Measurements from ENCODE around the gene GPR158.

GPR158 gene

GRCh38 chr10:25629333-25629732 lies 454.5 kb downstream of the GPR158 start:
- H3K36me3 ChIP-seq, result no peaks in the 10 kb centered on the region
- TF ChIP-seq CTCF (IDR thresholded peaks at IDR 0.05), result no peak
- DNase-seq, result no peak
- H3K27me3 ChIP-seq, result no peaks in the 10 kb centered on the region
- no peak overlapping the region for H3K4me3 ChIP-seq
- H3K9me3 ChIP-seq, result no peaks in the 10 kb centered on the region
- H3K27ac ChIP-seq, result no peak overlapping the region
- H3K4me1 ChIP-seq, result no peaks in the 10 kb centered on the region
- intact Hi-C loops (cut with DNase I; ENCODE audit: low total_unique reads), result no loop called here

GRCh38 chr10:25631471-25631870 lies 456.7 kb downstream of the GPR158 start:
- Histone ChIP-seq H3K27ac (no peak overlapping the region), H3K36me3 (no peaks in the 10 kb centered on the region), H3K9me3 (no peaks in the 10 kb centered on the region), H3K4me1 (no peaks in the 10 kb centered on the region), H3K27me3 (no peaks in the 10 kb centered on the region), H3K4me3 (no peak overlapping the region)
- no peak for DNase-seq
- no peak for TF ChIP-seq CTCF (IDR thresholded peaks at IDR 0.05)
- intact Hi-C loops (cut with DNase I; ENCODE audit: low total_unique reads), result no loop called here

DNA sequence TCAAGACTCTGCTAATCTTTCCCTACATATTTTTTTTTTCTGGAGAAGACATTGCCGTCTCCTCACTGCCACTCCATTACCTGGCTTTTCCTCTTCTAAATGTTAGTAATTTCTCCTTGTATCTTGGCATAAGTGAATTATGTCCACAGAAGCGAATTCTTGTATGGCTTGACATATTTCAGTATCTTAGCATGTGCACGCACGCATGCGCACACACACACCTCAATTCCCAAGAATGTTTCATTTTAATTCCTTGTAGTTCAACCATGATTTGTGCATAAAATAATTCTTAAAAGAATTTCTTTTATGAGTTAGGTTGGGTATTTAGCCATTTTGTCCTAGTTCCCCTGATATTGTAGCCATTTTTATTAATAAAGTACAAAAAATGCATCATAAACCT lies 458.0 kb downstream of the GPR158 start:
- TF ChIP-seq CTCF (IDR thresholded peaks at IDR 0.05), result no peak
- H3K9me3 ChIP-seq, result no peaks in the 10 kb centered on the region
- intact Hi-C loops (cut with DNase I; ENCODE audit: low total_unique reads), result no loop called here
- H3K27ac ChIP-seq, result no peak overlapping the region
- no peak for DNase-seq
- H3K4me1 ChIP-seq, result no peaks in the 10 kb centered on the region
- no peaks in the 10 kb centered on the region for H3K27me3 ChIP-seq
- H3K4me3 ChIP-seq, result no peak overlapping the region
- H3K36me3 ChIP-seq, result no peaks in the 10 kb centered on the region

DNA sequence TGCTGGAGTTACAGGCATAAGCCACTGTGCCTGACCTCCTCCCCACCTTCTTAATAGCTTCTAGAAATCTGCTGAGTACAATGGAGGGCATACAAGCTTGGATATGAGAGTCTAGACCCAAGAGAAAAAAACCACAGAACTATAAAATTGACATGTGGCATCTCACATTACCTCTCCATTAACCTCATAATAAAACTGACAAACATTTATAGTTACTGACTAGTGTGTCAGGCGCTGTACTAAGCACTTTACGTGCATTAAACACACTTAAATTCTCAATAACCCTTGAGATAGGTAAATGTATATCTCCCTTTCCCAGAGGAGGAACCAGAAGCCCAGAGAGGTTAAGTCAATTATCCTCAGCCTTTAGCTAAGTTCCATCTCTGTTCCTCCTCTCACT lies 458.7 kb downstream of the GPR158 start:
- Histone ChIP-seq H3K9me3 (no peaks in the 10 kb centered on the region), H3K27ac (no peak overlapping the region), H3K4me3 (no peak overlapping the region), H3K36me3 (no peaks in the 10 kb centered on the region), H3K4me1 (no peaks in the 10 kb centered on the region), H3K27me3 (no peaks in the 10 kb centered on the region)
- DNase-seq, result no peak
- TF ChIP-seq CTCF (IDR thresholded peaks at IDR 0.05), result no peak
- intact Hi-C loops (cut with DNase I; ENCODE audit: low total_unique reads), result no loop called here

GRCh38 chr10:25639646-25640045 lies 464.8 kb downstream of the GPR158 start:
- Histone ChIP-seq H3K4me1 (no peaks in the 10 kb centered on the region), H3K36me3 (no peaks in the 10 kb centered on the region), H3K27me3 (no peaks in the 10 kb centered on the region), H3K4me3 (no peak overlapping the region), H3K9me3 (no peaks in the 10 kb centered on the region), H3K27ac (no peak overlapping the region)
- intact Hi-C loops (cut with DNase I; ENCODE audit: low total_unique reads), result no loop called here
- TF ChIP-seq CTCF (IDR thresholded peaks at IDR 0.05), result no peak
- DNase-seq, result no peak

GRCh38 chr10:25641595-25641994 lies 466.8 kb downstream of the GPR158 start:
- no peak for TF ChIP-seq CTCF (IDR thresholded peaks at IDR 0.05)
- no peak for DNase-seq
- no peaks in the 10 kb centered on the region for H3K4me1 ChIP-seq

More at GRCh38 chr10:25641595-25641994, 466.8 kb downstream of the GPR158 start:
- Histone ChIP-seq H3K9me3 (no peaks in the 10 kb centered on the region), H3K27me3 (no peaks in the 10 kb centered on the region), H3K4me3 (no peak overlapping the region), H3K27ac (no peak overlapping the region), H3K36me3 (no peaks in the 10 kb centered on the region)
- intact Hi-C loops (cut with DNase I; ENCODE audit: low total_unique reads), result no loop called here
